Measurements from ENCODE around the gene GNA15. TPM values are rescaled to one million over a fixed set of nuclear protein-coding genes. Genes with fewer than 3 reads are reported as not detected.

The GNA15 gene
- total RNA-seq, 1 donor from 2014 or later = 13.2 TPM

DNA sequence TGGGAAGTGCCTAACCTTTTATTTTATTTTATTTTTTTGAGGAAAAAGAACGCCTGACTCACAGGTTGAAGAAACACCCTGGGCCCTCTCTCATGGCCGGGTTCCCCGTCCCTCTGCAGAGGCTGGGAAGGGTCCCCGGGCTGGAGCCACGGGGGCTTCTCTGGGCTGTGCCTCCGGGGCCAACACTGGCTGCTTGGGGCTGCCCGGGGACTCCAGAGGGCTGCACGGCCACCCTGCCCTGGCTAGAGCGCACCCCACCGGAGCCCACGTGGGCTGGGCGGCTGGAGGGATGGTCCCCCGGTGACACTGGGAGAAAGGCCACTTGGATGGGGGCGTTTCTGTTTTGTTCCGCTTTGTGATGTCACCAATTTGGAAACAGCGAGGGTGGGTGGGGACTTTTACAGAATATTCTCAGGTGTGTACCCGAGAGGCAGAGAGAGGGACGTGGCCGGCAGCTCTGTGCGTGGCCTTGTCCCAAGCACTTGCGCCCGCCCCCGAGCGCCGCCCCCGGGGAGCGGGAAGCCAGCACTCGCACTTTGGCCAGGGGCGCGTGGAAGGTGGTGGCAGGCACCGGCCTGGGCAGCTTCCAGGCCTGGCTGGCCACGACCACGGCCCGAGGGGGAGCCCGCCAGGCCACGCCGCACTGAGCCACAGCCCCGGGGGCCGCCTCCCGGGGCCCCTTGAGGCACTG lies 13.9 kb upstream of the GNA15 start:
- DNase-seq = no peak

DNA sequence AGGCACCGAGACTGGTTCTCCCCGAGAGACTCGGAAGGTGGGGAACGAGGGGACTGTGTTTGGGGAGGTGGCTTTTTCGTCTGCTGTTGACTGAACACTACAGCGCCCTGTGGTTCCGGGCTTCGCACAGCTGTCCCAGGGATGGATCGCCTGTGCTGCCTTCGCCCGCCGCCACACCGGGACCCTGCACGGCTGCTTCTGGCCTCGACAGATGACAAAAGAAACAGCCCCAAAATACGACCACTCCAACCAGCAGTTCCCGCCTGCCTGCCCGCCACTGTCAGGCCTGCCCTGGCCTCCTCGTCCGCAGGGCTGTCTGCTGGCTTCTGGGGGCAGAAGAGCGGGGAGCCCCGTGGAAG lies 13.3 kb upstream of the GNA15 start:
- DNase-seq = no peak

DNA sequence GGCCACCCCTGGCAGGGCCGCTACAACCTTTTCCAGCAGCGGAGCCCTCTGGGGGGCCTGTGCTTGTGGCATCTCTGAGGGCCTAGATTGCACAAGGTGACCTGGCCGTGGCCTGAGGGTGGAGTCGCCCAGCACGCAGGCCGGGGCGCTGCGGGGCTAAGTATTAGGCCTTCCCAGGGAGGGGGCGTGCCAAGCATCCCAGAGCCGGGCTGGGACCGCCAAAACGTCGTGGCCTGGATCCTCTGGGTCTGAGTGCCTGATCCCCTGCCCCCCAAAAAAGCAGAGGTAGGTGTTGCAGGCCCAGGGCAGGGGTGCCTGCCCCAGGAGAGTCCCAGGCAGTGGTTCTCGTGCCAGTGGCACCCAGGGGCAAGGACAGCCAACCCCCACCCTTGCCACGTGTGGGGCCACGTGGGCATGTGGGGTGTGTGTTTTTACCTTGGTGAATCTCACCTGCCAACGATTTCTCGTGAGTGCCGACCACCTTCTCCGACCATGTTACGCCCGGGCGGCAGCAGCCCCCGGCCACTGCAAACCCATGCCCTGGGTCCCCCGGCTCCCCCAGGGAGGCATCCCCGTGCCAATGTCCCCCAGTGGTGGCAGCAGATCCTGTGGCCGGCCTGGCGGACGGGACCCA lies 12.6 kb upstream of the GNA15 start:
- DNase-seq = no peak

DNA sequence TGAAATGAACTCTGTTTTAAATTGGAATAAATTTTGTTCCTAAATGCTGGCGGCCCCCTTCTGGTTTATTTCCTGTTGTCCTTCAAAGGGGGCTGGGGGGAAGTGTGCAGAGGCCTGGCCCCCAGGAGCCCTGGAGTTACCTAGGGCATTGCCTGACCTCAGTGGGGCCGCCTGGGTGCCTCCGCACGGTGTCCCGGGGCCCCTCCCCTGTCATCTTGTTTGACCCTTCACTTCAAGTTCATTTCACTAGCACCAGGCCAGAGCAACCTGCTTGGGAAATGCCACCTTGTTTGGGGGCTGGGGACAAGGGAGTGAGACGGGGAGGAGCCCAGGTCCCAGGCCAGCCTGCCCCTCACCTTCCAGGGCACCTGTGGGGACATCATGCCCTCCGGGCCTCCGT lies 11.9 kb upstream of the GNA15 start:
- DNase-seq = no peak

DNA sequence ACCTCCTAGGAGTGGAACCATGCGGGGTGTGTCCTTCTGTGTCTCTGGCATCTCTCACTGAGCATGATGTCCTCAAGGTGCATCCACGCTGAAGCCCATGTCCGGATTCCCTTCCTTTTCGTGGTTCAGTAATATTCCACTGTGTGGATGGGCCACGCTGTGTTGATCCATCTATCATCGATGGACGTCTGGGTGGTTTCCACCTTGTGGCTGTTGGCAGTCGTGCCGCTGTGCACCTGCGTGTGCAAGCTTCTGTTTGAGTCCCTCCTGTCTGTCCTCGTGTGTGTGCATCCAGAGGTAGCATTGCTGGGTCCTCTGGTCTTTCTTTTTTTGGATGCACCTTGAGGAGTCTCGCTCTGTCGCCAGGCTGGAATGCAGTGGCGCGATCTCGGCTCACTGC lies 11.2 kb upstream of the GNA15 start:
- DNase-seq = no peak

DNA sequence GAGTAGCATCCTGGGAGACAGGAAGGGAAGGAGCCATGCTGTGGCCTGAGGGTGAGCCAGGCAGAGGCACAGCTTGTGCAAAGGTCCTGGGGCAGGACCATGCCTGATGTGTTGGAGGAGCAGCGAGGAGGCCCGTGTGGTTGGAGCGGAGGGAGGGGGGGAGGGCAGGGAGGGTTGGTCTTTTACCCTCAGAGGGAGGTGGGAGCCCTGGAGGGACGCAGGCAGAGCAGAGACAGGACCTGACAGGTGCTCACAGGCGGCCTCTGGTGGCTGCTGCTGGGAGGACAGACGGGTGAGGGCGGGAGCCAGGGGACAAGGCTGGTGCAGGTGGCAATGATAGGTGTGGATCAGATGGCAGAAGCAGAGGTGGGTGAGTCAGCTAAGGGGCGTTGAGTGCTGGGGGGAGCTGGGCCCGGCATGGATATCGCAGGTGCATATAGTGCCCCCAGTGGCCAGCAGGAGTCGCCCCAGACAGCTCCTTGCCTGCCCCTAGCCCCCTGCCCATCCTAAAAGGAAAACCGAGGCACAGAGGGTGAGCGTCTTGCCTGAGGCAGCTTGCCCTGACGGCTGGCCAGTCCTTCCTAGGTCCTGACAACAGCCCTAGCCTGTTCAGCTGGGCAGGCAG lies 9.8 kb upstream of the GNA15 start:
- DNase-seq = no peak

DNA sequence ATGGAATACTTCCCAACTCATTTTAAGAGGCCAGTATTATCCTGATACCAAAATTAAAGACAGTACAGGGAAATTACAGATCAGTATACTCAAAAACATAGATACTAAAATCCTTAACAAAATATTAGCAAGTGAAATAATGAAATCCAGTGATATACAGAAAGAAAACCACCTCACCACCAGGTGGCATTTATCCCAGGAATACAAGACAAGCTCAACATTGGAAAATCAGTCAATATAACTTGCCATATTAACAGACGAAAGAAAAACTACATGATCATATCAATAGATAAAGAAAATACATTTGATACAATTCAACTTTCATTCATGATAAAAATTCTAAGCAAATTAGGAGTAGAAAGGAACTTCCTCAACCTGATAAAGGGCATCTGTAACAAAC lies 6.7 kb upstream of the GNA15 start:
- no peak for DNase-seq

DNA sequence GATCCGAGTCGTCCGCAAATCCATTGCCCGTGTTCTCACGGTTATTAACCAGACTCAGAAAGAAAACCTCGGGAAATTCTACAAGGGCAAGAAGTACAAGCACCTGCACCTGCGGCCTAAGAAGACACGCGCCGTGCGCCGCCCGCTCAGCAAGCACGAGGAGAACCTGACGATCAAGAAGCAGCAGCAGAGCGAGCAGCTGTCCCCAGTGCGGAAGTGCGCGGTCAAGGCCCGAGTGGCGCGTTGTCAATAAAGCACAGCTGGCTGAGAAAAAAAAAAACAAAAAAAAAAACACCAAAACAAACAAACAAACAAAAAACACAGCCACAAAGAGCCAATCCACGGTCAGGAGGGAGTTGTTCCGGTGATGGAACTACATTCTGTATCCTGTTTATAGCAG lies 4.7 kb upstream of the GNA15 start:
- no peak for DNase-seq

DNA sequence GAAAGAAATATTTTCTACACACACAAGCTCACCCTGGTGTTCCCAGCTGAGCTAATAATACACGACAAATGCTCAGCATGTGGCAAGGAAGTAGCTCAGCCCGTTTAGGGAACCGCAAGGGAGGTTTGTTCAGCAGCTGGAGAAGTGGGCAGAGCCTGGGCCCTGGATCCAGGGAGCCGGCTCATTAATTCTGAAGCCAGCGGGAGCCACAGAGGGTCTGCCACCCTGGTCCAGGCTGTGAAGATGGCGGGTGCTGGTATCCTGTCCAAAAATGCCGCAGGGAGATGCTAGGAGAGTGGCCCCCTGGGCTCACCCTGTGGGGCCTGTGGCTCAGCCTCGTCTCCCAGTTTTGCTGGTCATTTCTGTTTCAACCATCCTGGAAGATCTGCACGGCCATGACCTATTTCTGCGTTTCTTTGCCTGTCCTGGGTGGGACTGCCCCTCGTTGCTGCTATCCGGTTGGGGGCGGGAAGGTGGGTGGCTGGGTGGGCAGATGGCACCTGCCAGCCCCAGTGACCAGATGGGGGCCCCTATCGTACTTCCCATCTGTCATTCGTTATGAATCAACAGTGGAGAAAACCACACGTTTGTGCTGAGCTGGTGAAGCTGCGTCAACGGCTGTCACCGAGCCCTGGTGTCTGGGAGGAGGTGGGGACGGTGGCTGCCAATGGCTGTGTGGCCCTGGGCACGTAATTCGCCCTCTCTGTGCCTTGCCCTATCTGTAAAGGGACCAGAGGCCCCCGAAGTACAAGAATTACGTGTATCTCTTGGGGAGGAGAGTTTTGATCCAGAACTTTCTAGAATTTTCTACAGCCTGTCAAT lies 2.7 kb upstream of the GNA15 start:
- DNase-seq = peak; percentile 10

DNA sequence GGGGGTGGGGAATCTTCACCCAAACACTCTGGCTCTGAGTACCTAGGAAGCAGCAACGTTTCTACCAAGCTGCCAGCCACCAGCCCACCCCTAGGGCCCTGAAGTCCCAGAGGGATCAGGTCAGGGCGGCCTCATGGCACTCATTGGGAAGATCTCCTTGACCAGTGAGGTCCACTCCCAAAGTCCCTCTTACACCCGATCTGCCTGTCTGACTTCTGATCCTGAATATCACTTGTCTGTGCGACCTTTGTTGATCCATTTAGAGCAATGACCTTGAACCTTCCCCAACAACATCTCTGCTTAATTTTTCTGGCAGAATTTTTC lies 2.1 kb upstream of the GNA15 start:
- DNase-seq = no peak

DNA sequence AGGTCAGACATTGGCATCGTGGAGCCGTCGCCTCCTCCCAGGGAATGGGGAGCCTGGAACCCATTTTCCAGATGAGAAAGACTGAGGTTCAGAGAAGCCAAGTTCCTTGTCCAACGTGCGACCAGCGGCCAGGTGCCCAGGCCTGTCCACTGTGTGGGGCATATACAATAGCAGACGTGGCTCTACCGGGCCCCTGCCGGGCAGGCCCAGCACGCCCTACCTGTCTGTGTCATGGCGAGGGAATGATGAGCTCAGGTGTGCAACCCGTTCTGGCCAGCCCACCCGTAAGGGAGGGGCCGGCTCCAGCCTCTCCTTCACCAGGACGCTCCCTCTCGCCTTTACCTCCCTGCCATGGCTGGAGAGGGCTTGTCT lies 837 bp downstream of the GNA15 start:
- no peak for DNase-seq

DNA sequence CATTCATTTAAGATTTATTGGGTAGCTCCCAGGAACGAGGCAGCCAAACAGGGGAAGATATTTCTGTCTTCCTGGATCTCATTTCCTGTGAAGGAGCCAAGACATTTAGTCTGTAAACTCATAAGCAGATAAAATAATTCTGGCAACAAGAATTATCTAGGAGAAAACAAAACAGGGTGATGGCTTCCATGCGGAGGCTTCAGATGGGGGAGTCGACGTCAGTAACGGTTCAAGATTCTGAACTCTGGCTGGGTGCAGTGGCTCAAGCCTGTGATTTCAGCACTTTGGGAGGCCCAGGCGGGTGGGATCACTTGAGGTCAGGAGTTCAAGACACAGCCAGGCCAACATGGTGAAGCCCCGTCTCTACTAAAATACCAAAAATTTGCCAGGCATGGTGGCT lies 1.3 kb downstream of the GNA15 start:
- no peak for DNase-seq

DNA sequence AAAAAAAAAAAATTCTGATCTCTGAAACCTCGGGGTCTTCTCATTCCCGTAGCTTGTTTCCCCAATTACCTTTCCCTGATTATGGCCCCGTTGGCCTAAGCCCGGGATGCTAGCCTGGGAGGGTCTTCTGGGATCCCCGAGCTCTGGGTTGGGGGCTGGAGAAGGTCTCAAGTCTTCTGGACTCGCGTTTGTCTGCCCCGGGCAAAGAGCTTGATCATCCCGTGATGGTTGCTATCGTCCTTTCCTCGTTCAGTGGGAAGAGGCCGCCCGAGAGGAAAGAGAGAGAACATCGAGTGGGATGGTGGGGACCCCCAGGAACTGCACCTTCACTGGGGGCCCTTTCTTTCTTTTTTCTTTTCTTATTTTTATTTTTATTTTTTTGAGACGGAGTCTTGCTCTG lies 2.4 kb downstream of the GNA15 start:
- no peak for DNase-seq

DNA sequence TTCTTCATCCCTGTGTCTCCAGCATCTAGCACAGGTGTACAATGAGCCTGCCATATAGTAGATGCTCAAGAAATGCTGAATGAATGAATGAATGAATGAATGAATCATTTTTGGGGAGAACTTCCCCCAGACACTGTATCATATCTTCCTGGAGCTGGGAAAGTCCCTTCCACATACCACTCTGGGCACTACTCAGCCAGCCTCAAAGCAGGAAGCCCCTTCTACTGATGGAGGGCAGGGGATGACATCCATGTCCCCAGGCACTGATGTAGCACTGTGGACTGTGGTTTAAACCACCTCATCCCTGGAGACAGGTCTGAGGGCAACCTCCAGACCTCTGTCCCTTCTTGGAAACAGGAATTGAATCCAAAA lies 4.8 kb downstream of the GNA15 start:
- no peak for DNase-seq

DNA sequence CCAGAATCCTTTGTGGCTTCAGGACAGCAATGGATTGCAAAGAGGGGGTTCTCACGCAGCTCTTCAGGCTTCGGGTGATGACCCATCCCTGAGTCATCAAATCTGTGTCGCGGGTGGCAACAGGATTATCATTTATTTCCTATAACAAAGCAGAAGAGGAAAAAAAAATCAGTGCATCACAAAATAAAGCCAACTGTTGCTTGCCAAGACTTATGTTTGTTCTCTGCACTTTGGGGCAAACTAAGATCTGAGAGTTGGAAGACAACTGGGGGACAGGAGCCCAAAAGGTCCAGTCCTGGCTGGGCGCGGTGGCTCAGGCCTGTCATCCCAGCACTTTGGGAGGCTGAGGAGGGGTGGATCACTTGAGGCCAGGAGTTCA lies 6.4 kb downstream of the GNA15 start:
- no peak for DNase-seq

DNA sequence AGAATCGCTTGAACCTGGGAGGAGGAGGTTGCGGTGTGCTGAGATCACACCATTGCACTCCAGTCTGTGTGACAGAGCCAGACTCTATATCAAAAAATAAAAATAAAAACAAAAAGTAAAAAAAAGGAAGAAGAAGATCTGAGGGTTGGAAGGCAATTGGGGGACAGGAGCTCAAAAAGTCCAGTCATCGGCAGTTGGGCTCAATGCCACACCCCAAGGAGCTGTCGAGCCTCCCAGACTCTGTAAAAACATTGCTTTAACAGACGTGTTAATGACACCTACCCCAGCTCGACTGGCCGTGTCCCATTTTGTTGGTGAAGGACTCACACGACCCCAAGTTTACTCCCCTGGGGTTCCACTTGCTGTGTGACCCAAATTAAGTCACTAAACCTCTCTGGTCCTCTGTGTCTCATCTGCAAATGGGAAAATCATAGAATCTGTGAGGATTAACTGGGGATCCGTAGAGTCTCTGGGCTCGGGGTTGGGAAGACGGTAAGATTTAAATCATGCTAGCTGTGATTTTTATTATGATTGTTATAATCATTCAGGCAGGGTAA lies 7.0 kb downstream of the GNA15 start:
- no peak for DNase-seq

DNA sequence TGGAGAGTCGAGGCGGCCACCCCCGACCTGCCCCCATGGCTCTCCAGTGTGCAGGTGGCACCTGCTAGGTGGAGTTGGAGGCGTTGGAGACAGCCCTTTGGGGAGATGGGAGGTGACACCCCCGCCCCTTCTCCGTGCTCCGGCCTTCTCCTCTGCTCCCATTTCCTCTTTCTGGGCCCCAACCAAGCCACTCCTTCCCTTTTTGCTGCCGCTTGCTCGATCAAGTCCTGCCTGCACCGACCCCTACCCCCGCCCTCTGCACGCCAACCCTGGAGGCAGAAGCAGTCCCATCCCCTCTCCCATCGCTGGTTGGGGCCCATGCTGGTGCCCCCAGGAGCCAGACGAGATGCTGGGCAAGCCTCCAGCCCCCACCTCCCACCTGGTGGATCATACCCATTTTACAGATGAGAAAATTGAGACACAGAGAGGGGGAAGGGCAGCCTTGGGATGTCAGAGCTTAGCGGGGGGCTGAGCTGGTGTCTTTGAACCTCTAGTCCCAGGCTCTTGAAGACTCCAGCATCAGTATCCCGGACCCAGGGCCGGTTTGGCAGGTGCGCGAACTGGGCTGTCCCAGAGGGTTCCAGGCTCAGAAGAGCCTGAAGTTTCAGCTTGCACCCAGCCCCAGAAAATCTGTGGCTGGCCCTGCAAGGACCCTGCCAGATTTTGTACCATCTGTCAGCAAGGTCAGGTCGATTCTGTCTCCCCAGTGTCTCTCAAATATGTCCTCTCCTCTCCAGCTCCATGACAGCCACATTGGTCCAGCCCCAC lies 10.3 kb downstream of the GNA15 start:
- DNase-seq = no peak

DNA sequence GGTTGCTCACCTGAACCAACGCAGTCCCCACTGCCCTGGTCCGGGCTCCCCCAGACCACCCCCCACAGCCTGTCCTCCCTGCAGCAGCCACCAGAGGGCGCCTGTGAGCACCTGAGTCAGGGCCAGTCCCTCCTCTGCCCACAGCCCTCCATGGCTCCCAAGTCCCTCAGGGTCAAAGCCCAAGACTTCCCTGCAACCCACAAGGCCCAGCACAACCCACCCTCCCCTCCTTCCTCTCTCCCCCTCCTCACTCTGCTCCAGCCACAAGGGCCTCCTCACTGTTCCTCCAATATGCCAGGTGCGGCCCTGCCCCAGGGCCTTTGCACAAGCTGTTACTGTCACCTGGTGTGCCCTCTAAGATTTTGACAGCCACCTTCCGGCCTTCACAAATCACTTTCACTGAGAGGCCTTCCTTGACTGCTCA lies 10.9 kb downstream of the GNA15 start:
- no peak for DNase-seq

DNA sequence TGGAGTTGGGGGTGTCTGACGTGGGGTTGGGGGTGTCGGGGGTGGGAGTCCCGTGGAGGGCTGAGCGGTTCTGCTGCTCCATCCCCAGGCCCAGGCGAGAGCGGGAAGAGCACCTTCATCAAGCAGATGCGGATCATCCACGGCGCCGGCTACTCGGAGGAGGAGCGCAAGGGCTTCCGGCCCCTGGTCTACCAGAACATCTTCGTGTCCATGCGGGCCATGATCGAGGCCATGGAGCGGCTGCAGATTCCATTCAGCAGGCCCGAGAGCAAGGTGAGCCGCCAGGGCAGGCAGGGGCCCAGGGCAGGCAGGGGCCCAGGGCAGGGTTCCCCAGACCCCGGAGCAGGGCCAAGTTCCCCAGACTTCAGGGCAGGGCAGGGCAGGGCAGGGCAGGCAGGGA lies 12.7 kb downstream of the GNA15 start:
- no peak for DNase-seq

DNA sequence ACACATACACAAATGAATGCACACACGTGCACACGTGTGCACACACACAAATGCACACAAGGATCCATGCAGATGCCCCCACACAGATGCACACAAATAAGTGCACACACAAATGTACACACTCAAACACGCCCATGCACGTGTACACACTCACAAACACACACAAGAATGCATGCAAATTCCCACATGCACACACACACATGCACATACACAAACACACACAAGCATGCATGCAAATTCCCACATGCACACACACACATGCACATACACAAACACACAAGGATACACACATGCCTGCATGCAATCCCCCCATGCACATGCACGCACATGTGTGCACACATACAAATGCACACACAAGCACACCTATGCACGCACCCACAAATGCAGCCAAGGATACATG lies 13.3 kb downstream of the GNA15 start:
- no peak for DNase-seq

DNA sequence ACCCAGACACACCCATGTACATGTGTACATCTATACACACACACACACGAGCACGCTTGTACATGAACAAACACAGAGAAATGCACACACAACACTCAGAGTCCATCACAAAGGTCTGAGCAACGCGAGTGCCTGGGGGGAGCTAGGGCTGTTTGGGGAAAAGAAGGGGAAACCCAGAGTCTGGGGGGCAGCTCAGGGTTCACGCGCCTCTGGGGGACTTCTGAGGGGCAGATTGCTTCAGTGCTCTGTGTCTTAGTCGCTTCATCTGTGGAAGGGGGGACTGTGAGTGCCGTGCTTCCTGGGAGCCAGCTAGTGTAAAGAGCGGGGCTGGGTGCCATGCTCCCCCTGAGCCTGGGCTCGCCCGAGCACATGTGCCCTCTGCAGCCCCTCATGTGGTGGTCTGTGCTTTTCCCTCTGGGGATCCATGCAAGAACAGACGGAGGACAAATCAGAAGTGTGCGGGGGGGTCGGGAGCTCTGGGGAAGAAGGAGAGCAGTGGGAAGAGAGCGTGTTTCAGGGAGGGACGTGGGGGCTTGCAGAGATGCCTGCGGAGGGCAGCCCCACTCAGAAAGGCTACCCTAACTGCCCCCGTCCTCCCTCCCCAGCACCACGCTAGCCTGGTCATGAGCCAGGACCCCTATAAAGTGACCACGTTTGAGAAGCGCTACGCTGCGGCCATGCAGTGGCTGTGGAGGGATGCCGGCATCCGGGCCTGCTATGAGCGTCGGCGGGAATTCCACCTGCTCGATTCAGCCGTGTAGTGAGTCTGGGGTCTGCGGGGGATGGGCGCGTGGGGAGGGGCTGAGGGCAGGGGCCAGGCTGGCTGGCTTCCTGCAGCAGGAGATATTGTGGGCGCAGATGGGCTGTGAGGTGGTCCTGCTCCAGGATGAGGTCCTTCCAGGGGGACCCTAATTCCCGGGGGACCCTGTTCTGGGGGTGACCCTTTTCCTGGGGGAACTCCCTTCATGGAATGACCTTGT lies 14.0 kb downstream of the GNA15 start:
- DNase-seq = no peak

Measured in skin of body (tissue), 2 donors.